GM12864 (cell line): ENCODE results near the gene RNF207.

Source experiments
- DNase-seq: peaks from one replicate; pipeline ENCODE4 v3.0.0-alpha.2; 2011; ENCODE audit warnings: low read depth
- H3K4me3 ChIP-seq: 2 replicates; pipeline ENCODE4 v1.5.1; 2011; ENCODE audit warnings: mild to moderate bottlenecking, low read depth, low read length, control low read depth
- CTCF ChIP-seq: IDR thresholded peaks from 2 replicates; pipeline ENCODE4 v1.5.1; 2011; ENCODE audit warnings: low read depth, mild to moderate bottlenecking, moderate library complexity, low read length, control low read depth, inconsistent platforms; ENCODE audit errors: missing control alignments

RNF207 gene

DNA sequence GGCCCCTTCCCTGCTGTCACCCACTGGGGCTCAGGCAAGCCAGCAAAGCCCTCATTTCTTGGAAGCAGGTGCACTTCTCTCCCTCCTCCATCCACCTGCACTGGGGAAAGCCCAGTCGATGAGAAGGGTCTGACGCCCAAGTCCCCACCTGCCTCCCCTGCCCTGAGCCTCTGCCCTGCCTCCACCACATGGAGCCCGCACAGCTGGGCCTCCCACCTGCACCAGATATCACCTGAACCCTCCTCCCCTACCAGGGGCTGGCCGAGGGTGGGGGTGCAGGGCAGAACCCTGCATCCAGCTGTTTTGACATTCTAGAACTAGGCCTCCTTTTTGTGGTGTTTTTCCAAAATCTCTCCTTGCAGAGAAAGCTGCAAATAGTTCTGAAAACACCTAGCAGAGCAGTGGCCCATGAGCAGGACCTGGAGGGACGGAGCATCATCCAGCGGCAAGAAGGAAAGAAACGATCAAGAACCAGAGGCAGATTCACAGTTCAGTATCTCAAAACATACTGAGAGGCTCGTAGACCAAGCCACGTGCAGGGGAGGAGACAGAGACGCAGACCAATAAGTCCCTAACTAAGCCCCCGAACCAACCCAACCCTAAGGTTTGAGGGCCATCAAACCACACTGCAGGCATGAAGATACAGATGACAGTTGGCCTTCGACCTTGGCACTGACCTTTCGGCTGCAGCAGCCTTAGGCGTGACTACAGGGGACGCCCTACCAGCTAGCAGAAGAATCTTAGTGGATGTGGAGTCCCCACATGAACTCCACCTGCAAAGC, 42.5 kb upstream of the RNF207 start:
- DNase-seq = no peak
- no peak for TF ChIP-seq CTCF
- H3K4me3 ChIP-seq = no peak overlapping the region

DNA sequence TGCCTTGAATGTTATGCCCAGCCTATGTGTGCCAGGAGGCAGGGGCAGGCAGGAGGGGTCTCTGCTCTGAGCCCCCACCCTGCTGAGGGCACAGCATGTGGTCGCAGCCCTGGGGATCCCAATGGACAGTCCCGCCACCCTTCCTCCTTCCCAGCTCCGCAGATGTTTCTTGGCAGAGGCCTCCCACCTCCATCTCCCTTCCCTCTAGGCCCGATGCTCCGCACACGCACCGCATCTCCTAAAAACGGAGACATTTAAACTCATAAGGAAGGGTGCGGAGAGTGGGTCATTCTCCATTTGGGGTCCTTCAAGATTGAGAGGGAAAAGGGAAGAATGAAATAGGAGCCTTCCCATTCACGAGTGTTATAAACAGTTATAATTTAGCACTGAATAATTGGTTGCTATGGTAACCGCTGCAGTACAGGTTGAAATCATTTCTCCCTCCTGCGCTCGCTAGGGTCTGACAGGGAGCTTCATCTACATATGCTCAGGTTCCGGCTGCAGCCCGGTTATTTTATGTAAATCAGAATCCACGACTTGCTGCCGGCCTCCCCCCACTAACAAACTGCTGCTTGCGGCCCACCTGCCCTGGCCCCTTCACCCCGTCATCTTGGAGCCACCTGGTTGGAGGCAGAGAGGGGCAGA, 41.8 kb upstream of the RNF207 start:
- no peak for DNase-seq
- TF ChIP-seq CTCF = no peak
- H3K4me3 ChIP-seq = no peak overlapping the region

DNA sequence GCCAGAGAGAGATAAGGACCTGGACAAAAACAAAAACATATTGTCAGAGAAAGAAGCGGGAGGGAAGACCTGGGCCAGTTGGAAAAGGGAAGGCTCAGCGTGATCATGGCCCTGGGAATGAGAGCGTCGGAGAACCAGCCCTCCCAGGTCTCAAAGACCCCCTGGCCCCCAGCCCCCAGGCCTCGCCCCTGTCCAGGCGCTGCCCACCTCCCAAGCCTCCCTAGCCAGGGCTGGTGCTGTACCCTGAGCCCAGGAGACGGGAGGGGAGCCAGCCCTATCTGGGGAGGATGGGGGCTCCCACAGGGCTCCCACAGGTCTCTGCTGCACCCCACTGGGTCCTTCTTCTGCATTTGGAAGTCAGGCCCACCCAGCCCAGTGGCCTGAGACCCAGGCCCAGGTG, 40.9 kb upstream of the RNF207 start:
- no peak for TF ChIP-seq CTCF
- no peak for DNase-seq
- no peak overlapping the region for H3K4me3 ChIP-seq

- no peak for TF ChIP-seq CTCF
- DNase-seq = no peak
- no peak overlapping the region for H3K4me3 ChIP-seq
Observed at GRCh38 chr1:6165441-6165985, 40.4 kb upstream of the RNF207 start.

- no peak overlapping the region for H3K4me3 ChIP-seq
- TF ChIP-seq CTCF = no peak
- DNase-seq = no peak
Observed at GRCh38 chr1:6166221-6166620, 39.7 kb upstream of the RNF207 start.

GRCh38 chr1:6166655-6167390, 39.1 kb upstream of the RNF207 start:
- no peak overlapping the region for H3K4me3 ChIP-seq
- no peak for DNase-seq
- TF ChIP-seq CTCF = no peak
